ENCODE measurements around the gene LRRC49.

Gene LRRC49

GRCh38 chr15:70947351-70948335 is 55.0 kb downstream of the LRRC49 start:
- ChIA-PET POLR2A (no interaction called here), CTCF (no interaction called here)
- DNase-seq (ENCODE audit: extremely low spot score), result no peak
- TF ChIP-seq CTCF (IDR thresholded peaks at IDR 0.05; ENCODE audit: control extremely low read depth, extremely low read depth, low read depth, missing control alignments), result no peak

GRCh38 chr15:70950953-70951352 is 58.3 kb downstream of the LRRC49 start:
- no peak for DNase-seq (ENCODE audit: extremely low spot score)
- no peak for TF ChIP-seq CTCF (IDR thresholded peaks at IDR 0.05; ENCODE audit: control extremely low read depth, extremely low read depth, low read depth, missing control alignments)
- ChIA-PET POLR2A (no interaction called here), CTCF (interaction anchor here (1.0 kb wide), 1 partner anchor 19 kb away, joined by 3 read pairs; no protein-coding TSS in a partner anchor)

- ChIA-PET CTCF (interaction anchor here (1.3 kb wide), 1 partner anchor 17 kb away, joined by 4 read pairs; no protein-coding TSS in a partner anchor), POLR2A (no interaction called here)
- no peak for TF ChIP-seq CTCF (IDR thresholded peaks at IDR 0.05; ENCODE audit: control extremely low read depth, extremely low read depth, low read depth, missing control alignments)
- DNase-seq (ENCODE audit: extremely low spot score), result no peak
Measured at GRCh38 chr15:70954171-70954570, 61.5 kb downstream of the LRRC49 start.

- CTCF ChIA-PET, result interaction anchor here (1.3 kb wide), 1 partner anchor 18 kb away, joined by 4 read pairs; no protein-coding TSS in a partner anchor
- DNase-seq (ENCODE audit: extremely low spot score), result no peak
- TF ChIP-seq CTCF (IDR thresholded peaks at IDR 0.05; ENCODE audit: control extremely low read depth, extremely low read depth, low read depth, missing control alignments), result no peak
- POLR2A ChIA-PET, result no interaction called here
Measured at GRCh38 chr15:70954733-70955132, 62.1 kb downstream of the LRRC49 start.

GRCh38 chr15:70955151-70955550 is 62.5 kb downstream of the LRRC49 start:
- CTCF ChIA-PET, result no interaction called here
- POLR2A ChIA-PET, result no interaction called here
- DNase-seq (ENCODE audit: extremely low spot score), result no peak
- no peak for TF ChIP-seq CTCF (IDR thresholded peaks at IDR 0.05; ENCODE audit: control extremely low read depth, extremely low read depth, low read depth, missing control alignments)

- ChIA-PET CTCF (no interaction called here), POLR2A (no interaction called here)
- no peak for TF ChIP-seq CTCF (IDR thresholded peaks at IDR 0.05; ENCODE audit: control extremely low read depth, extremely low read depth, low read depth, missing control alignments)
- no peak for DNase-seq (ENCODE audit: extremely low spot score)
Measured at GRCh38 chr15:70956201-70956995, 63.8 kb downstream of the LRRC49 start.

Data from GM10248 (cell line).